ENCODE results near the gene TMEM109. TPM values are rescaled to one million over a fixed set of nuclear protein-coding genes. Genes with fewer than 3 reads are reported as not detected.
"Not testable (repeated sequence)": the region's sequence is repeated elsewhere in the genome, so short reads cannot be mapped to it uniquely, and the experiment has no call there.

TMEM109 gene
- total RNA-seq, 1 experiment from 2014 or later = 26.8 TPM

- peaks cover 42% of the 10 kb centered on the region for H3K27me3 Mint-ChIP-seq (ENCODE audit: low read depth)
- CTCF ChIA-PET; ATAC-seq; H3K4me3 Mint-ChIP-seq; H3K9me3 Mint-ChIP-seq; H3K36me3 Mint-ChIP-seq; POLR2A ChIA-PET; DNase-seq (ENCODE audit: low spot score); H3K27ac Mint-ChIP-seq: not testable (repeated sequence)
- peaks cover 29% of the 10 kb centered on the region for H3K4me1 Mint-ChIP-seq
Observed at GRCh38 chr11:60909680-60910280, 4.2 kb upstream of the TMEM109 start.

DNA sequence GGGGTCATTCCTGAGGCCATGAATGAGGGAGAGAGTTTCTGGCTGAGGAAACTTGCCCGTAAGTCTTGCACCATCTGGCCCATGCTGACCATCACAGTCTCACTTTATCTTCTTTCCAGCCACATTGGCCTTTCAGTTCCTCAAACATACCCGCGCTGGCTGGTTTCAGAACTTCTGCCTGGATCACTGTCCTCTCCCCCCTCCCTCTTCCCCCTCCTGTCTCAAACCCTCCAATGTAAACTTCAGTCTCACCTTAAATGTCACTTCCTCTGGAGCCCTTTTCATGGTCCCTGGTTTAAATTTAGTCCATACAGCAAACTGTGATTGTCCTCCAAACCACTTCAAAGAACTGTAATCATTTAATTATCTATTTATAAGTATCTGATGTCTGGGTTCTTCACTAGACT, 3.7 kb upstream of the TMEM109 start:
- no peak for ATAC-seq
- no peaks in the 10 kb centered on the region for H3K36me3 Mint-ChIP-seq
- no peak overlapping the region for H3K27ac Mint-ChIP-seq
- no peak overlapping the region for H3K4me3 Mint-ChIP-seq
- no peak for DNase-seq (ENCODE audit: low spot score)
- peaks cover 30% of the 10 kb centered on the region for H3K4me1 Mint-ChIP-seq
- ChIA-PET CTCF (no interaction called here), POLR2A (no interaction called here)
- H3K9me3 Mint-ChIP-seq = peaks cover 6% of the 10 kb centered on the region; the same call in 1 of the 2 replicates
- H3K27me3 Mint-ChIP-seq (ENCODE audit: low read depth) = peaks cover 42% of the 10 kb centered on the region
- TF ChIP-seq ZNF532 (CRISPR knock-in tag; IDR thresholded peaks at IDR 0.05; ENCODE audit: borderline replicate concordance) (no peak), E2F5 (CRISPR knock-in tag; IDR thresholded peaks at IDR 0.05) (no peak), TEAD1 (CRISPR knock-in tag; IDR thresholded peaks at IDR 0.05) (no peak), SMAD4 (CRISPR knock-in tag; IDR thresholded peaks at IDR 0.05) (no peak), SMAD3 (CRISPR knock-in tag; IDR thresholded peaks at IDR 0.05; ENCODE audit: borderline replicate concordance) (no peak), NFATC4 (CRISPR knock-in tag; IDR thresholded peaks at IDR 0.05) (no peak), CREM (CRISPR knock-in tag; IDR thresholded peaks at IDR 0.05) (no peak), NR3C1 (CRISPR knock-in tag; conservative IDR thresholded peaks at IDR 0.05; ENCODE audit: low read depth) (no peak), ETV6 (CRISPR knock-in tag; IDR thresholded peaks at IDR 0.05) (no peak), NR1H2 (CRISPR knock-in tag; IDR thresholded peaks at IDR 0.05) (no peak), ZBTB21 (CRISPR knock-in tag; IDR thresholded peaks at IDR 0.05; ENCODE audit: borderline replicate concordance) (no peak), STAT6 (CRISPR knock-in tag; conservative IDR thresholded peaks at IDR 0.05; ENCODE audit: low read depth) (no peak), GRHL2 (CRISPR knock-in tag; IDR thresholded peaks at IDR 0.05; ENCODE audit: insufficient replicate concordance, severe bottlenecking) (no peak), ZNF512 (CRISPR knock-in tag; IDR thresholded peaks at IDR 0.05; ENCODE audit: borderline replicate concordance) (no peak)
- TF ChIP-seq, protein P1, sequence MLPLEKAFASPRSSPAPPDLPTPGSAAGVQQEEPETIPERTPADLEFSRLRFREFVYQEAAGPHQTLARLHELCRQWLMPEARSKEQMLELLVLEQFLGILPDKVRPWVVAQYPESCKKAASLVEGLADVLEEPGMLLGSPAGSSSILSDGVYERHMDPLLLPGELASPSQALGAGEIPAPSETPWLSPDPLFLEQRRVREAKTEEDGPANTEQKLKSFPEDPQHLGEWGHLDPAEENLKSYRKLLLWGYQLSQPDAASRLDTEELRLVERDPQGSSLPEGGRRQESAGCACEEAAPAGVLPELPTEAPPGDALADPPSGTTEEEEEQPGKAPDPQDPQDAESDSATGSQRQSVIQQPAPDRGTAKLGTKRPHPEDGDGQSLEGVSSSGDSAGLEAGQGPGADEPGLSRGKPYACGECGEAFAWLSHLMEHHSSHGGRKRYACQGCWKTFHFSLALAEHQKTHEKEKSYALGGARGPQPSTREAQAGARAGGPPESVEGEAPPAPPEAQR (CRISPR knock-in tag; IDR thresholded peaks at IDR 0.05) = no peak
